Sigmoid colon (tissue), 7 donors: ENCODE measurements around the gene PDS5B. TPM values are rescaled to one million over a fixed set of nuclear protein-coding genes. Genes with fewer than 3 reads are reported as not detected.

Experiments used
- DNase-seq: peaks from one replicate; pipeline ENCODE4 v3.0.0-alpha.2; 2019
- H3K27ac ChIP-seq, 4 donors: fragments of 200-600 bp; sonication (generic); one replicate each; pipeline ENCODE4 v1.5.1; 2016 to 2019; ENCODE audit warnings: mild to moderate bottlenecking in 1 of 4
- H3K27me3 ChIP-seq, 3 donors: fragments of 200-600 bp; sonication (generic); one replicate each; pipeline ENCODE4 v1.5.1; 2019; ENCODE audit warnings: mild to moderate bottlenecking in 1 of 3
- H3K36me3 ChIP-seq, 4 donors: fragments of 200-600 bp; sonication (generic); one replicate each; pipeline ENCODE4 v1.5.1; 2016 to 2019
- H3K4me1 ChIP-seq, 4 donors: fragments of 200-600 bp; sonication (generic); one replicate each; pipeline ENCODE4 v1.5.1; 2017 to 2019
- H3K4me3 ChIP-seq, 4 donors: fragments of 200-600 bp; sonication (generic); one replicate each; pipeline ENCODE4 v1.5.1; 2017 to 2019; ENCODE audit warnings: mild to moderate bottlenecking in 2 of 4, moderate library complexity in 1 of 4
- H3K9me3 ChIP-seq, 4 donors: fragments of 200-600 bp in 3 of 4; sonication (generic) in 3 of 4; one replicate each; pipeline versions ENCODE4 v1.5.1 to v1.6.1; 2013 to 2019
- CTCF ChIP-seq, 4 experiments: fragments of 450-650 bp in 3 of 4; fragments of 200-600 bp in 1 of 4; IDR thresholded peaks; one replicate each; pipeline ENCODE4 v1.5.1; 2016 to 2019; ENCODE audit warnings: antibody characterized with exemption in 4 of 4, mild to moderate bottlenecking in 3 of 4, moderate library complexity in 2 of 4
- EP300 ChIP-seq, 4 donors: sonication (generic); formaldehyde crosslinking; IDR thresholded peaks; one replicate each; pipeline ENCODE4 v1.6.1; 2017; ENCODE audit warnings: antibody characterized with exemption in 4 of 4
- POLR2A ChIP-seq, 2 donors: fragments of 450-650 bp; IDR thresholded peaks; one replicate each; pipeline ENCODE4 v1.6.1; 2016; ENCODE audit warnings: antibody characterized with exemption in 2 of 2, mild to moderate bottlenecking in 2 of 2, moderate library complexity in 2 of 2
- POLR2AphosphoS5 ChIP-seq, 4 donors: sonication (generic); formaldehyde crosslinking; IDR thresholded peaks; one replicate each; pipeline ENCODE4 v1.6.1; 2017; ENCODE audit warnings: antibody characterized with exemption in 4 of 4
- WGBS, 2 donors: extraction: QIAGEN DNeasy Blood & Tissue Kit; methylation state at CpG; one replicate each; pipeline ENCODE4 v1.1.7; 2013; 5-methylcytosine and 5-hydroxymethylcytosine counted together
- intact Hi-C: fragments of 100-400 bp; cut with DNase I; formaldehyde crosslinking; loops from one replicate; pipeline ENCODE4 v1.15.1; 2023
- polyA plus RNA-seq, 3 donors: library from polyadenylated mRNA; stranded (reverse); fragments of 200-250 nt; gene quantifications; one replicate each; pipeline ENCODE4 v1.2.3, GENCODE V29; 2013
- total RNA-seq, 4 donors: library from RNA; depleted of rRNA; stranded (reverse); fragments of >200 nt; gene quantifications; one replicate each; pipeline ENCODE4 v1.1.0, GENCODE V29; 2016
- donor health status: healthy with polysubstance abuse.
- donor health status: Bipolar disorder and iron deficiency.
- donor health status: healthy.

Gene PDS5B
- total and polyA plus RNA-seq, 7 donors = 3.6 to 65.0 (median 52.8) TPM

- Histone ChIP-seq H3K27ac (peak overlapping the region in 2 of 4 donors; percentile 32 to 34), H3K4me1 (peaks cover 0 to 31% (median 22%) of the 10 kb centered on the region in 4 donors), H3K4me3 (no peak overlapping the region), H3K27me3 (no peaks in the 10 kb centered on the region), H3K36me3 (no peaks in the 10 kb centered on the region), H3K9me3 (no peaks in the 10 kb centered on the region)
- 63 to 78% methylated on average over 2 of the region's 2 CpGs for WGBS, 2 donors
- intact Hi-C loops = no loop called here
- no peak for TF ChIP-seq CTCF (IDR thresholded peaks at IDR 0.05)
- TF ChIP-seq EP300 (IDR thresholded peaks at IDR 0.05) = no peak
- TF ChIP-seq POLR2AphosphoS5 (IDR thresholded peaks at IDR 0.05) = no peak
- no peak for TF ChIP-seq POLR2A (IDR thresholded peaks at IDR 0.05)
- DNase-seq = no peak
These were observed 145.3 kb downstream of the PDS5B start for GRCh38 chr13:32731576-32731975.

- 84 to 94% methylated on average over 5 of the region's 5 CpGs for WGBS, 2 donors
- Histone ChIP-seq H3K9me3 (no peaks in the 10 kb centered on the region), H3K36me3 (no peaks in the 10 kb centered on the region), H3K4me1 (peaks cover 0 to 42% (median 24%) of the 10 kb centered on the region in 4 donors), H3K27ac (no peak overlapping the region), H3K4me3 (no peak overlapping the region), H3K27me3 (no peaks in the 10 kb centered on the region)
- DNase-seq = no peak
- no peak for TF ChIP-seq POLR2A (IDR thresholded peaks at IDR 0.05)
- no peak for TF ChIP-seq EP300 (IDR thresholded peaks at IDR 0.05)
- TF ChIP-seq CTCF (IDR thresholded peaks at IDR 0.05) = no peak
- TF ChIP-seq POLR2AphosphoS5 (IDR thresholded peaks at IDR 0.05) = no peak
- intact Hi-C loops = no loop called here
These were observed 147.4 kb downstream of the PDS5B start for GRCh38 chr13:32733690-32734089.

GRCh38 chr13:32734511-32734910, 148.3 kb downstream of the PDS5B start:
- Histone ChIP-seq H3K4me3 (no peak overlapping the region), H3K27ac (no peak overlapping the region), H3K4me1 (peaks cover 0 to 42% (median 24%) of the 10 kb centered on the region in 4 donors), H3K9me3 (no peaks in the 10 kb centered on the region), H3K36me3 (no peaks in the 10 kb centered on the region), H3K27me3 (no peaks in the 10 kb centered on the region)
- TF ChIP-seq EP300 (IDR thresholded peaks at IDR 0.05) = no peak
- no peak for TF ChIP-seq POLR2A (IDR thresholded peaks at IDR 0.05)
- TF ChIP-seq CTCF (IDR thresholded peaks at IDR 0.05) = no peak
- TF ChIP-seq POLR2AphosphoS5 (IDR thresholded peaks at IDR 0.05) = no peak
- no peak for DNase-seq
- 96 to 99% methylated on average over 1 of the region's 1 CpG for WGBS, 2 donors
- intact Hi-C loops = no loop called here

- H3K9me3 ChIP-seq = no peaks in the 10 kb centered on the region
- peak overlapping the region in 3 of 4 donors; percentile 61 to 72 (median 67) for H3K27ac ChIP-seq
- no peak for DNase-seq
- no peaks in the 10 kb centered on the region for H3K27me3 ChIP-seq
- intact Hi-C loops = no loop called here
- H3K4me1 ChIP-seq = peaks cover 0 to 38% (median 22%) of the 10 kb centered on the region in 4 donors
- no peaks in the 10 kb centered on the region for H3K36me3 ChIP-seq
- TF ChIP-seq CTCF (IDR thresholded peaks at IDR 0.05) = no peak
- TF ChIP-seq EP300 (IDR thresholded peaks at IDR 0.05) = no peak
- TF ChIP-seq POLR2A (IDR thresholded peaks at IDR 0.05) = no peak
- TF ChIP-seq POLR2AphosphoS5 (IDR thresholded peaks at IDR 0.05) = no peak
- H3K4me3 ChIP-seq = no peak overlapping the region
These were observed 149.6 kb downstream of the PDS5B start for GRCh38 chr13:32735859-32736258.

GRCh38 chr13:32736648-32737047, 150.4 kb downstream of the PDS5B start:
- Histone ChIP-seq H3K4me1 (peaks cover 0 to 30% (median 16%) of the 10 kb centered on the region in 4 donors), H3K27ac (peak overlapping the region; percentile 61 to 72 (median 64)), H3K4me3 (peak overlapping the region in 3 of 4 donors; percentile 26 to 38 (median 33)), H3K27me3 (no peaks in the 10 kb centered on the region), H3K9me3 (no peaks in the 10 kb centered on the region), H3K36me3 (no peaks in the 10 kb centered on the region)
- 4 to 35% methylated on average over 4 of the region's 4 CpGs for WGBS, 2 donors
- intact Hi-C loops = no loop called here
- no peak for DNase-seq
- TF ChIP-seq POLR2AphosphoS5 (IDR thresholded peaks at IDR 0.05) (no peak), POLR2A (IDR thresholded peaks at IDR 0.05) (no peak), EP300 (IDR thresholded peaks at IDR 0.05) (no peak), CTCF (IDR thresholded peaks at IDR 0.05) (no peak)
